Stomach (tissue), 9 donors: ENCODE data around the gene KRT34. TPM values are rescaled to one million over a fixed set of nuclear protein-coding genes. Genes with fewer than 3 reads are reported as not detected.

Experiments
- DNase-seq, 2 donors: peaks; one replicate each; pipeline versions ENCODE4 v3.0.0 to v3.0.0-alpha.2; 2013 to 2019
- H3K27ac ChIP-seq, 5 donors: fragments of 200-600 bp in 4 of 5; sonication (generic) in 4 of 5; one replicate each; pipeline ENCODE4 v1.5.1; 2013 to 2019; ENCODE audit warnings: mild to moderate bottlenecking in 1 of 5, moderate library complexity in 1 of 5
- H3K27me3 ChIP-seq, 3 donors: fragments of 200-600 bp; sonication (generic); one replicate each; pipeline ENCODE4 v1.5.1; 2017 to 2019; ENCODE audit warnings: mixed run types in 1 of 3
- H3K36me3 ChIP-seq, 4 donors: fragments of 200-600 bp; sonication (generic); 1 replicate in 3 of 4; 2 replicates in 1 of 4; pipeline ENCODE4 v1.5.1; 2016 to 2019
- H3K4me1 ChIP-seq, 4 donors: fragments of 200-600 bp; sonication (generic); one replicate each; pipeline ENCODE4 v1.5.1; 2016 to 2019
- H3K4me3 ChIP-seq, 4 donors: fragments of 200-600 bp; sonication (generic) in 3 of 4; one replicate each; pipeline ENCODE4 v1.5.1; 2016 to 2019; ENCODE audit warnings: mild to moderate bottlenecking in 1 of 4
- H3K9me3 ChIP-seq, 4 donors: fragments of 200-600 bp; sonication (generic); one replicate each; pipeline ENCODE4 v1.5.1; 2016 to 2019
- EP300 ChIP-seq: sonication (generic); formaldehyde crosslinking; IDR thresholded peaks from one replicate; pipeline ENCODE4 v1.6.1; 2017; ENCODE audit warnings: antibody characterized with exemption
- POLR2A ChIP-seq, 4 donors: fragments of 450-650 bp; IDR thresholded peaks; one replicate each; pipeline ENCODE4 v1.6.1; 2016; ENCODE audit warnings: antibody characterized with exemption in 4 of 4, control low read depth in 2 of 4, mild to moderate bottlenecking in 1 of 4, moderate library complexity in 1 of 4
- POLR2AphosphoS5 ChIP-seq, 3 donors: sonication (generic); formaldehyde crosslinking; IDR thresholded peaks; one replicate each; pipeline ENCODE4 v1.6.1; 2016; ENCODE audit warnings: antibody characterized with exemption in 3 of 3
- WGBS, 5 donors: extraction: QIAGEN DNeasy Blood & Tissue Kit in 3 of 5; methylation state at CpG; one replicate each; pipeline versions ENCODE4 v1.1.5 to v1.1.7; 2013 to 2018; 5-methylcytosine and 5-hydroxymethylcytosine counted together
- intact Hi-C: fragments of 100-400 bp; cut with DNase I; formaldehyde crosslinking; loops from one replicate; pipeline ENCODE4 v1.15.1; 2023; ENCODE audit warnings: low total_unique reads
- polyA plus RNA-seq, 3 donors: library from polyadenylated mRNA; stranded (reverse); fragments of 200-250 nt; gene quantifications; one replicate each; pipeline ENCODE4 v1.2.3, GENCODE V29; 2013
- total RNA-seq, 5 donors: library from RNA; depleted of rRNA; stranded (reverse); fragments of >200 nt; gene quantifications; one replicate each; pipeline versions ENCODE4 v1.1.0 to v1.2.3, GENCODE V29; 2014 to 2016
- TF ChIP-seq, protein P1 (sequence below), 7 experiments: fragments of 450-650 bp in 4 of 7; fragments of 200-600 bp in 3 of 7; sonication (generic) in 3 of 7; IDR thresholded peaks; one replicate each; pipeline ENCODE4 v1.5.1; 2016 to 2019; ENCODE audit warnings: antibody characterized with exemption in 7 of 7, control low read depth in 2 of 7, mild to moderate bottlenecking in 1 of 7
- donor health status: healthy with polysubstance abuse.
- donor health status: Bipolar disorder and iron deficiency.
- donor health status: healthy.

Gene KRT34
- total and polyA plus RNA-seq, 8 donors: 0.20 TPM; not detected in 7

DNA sequence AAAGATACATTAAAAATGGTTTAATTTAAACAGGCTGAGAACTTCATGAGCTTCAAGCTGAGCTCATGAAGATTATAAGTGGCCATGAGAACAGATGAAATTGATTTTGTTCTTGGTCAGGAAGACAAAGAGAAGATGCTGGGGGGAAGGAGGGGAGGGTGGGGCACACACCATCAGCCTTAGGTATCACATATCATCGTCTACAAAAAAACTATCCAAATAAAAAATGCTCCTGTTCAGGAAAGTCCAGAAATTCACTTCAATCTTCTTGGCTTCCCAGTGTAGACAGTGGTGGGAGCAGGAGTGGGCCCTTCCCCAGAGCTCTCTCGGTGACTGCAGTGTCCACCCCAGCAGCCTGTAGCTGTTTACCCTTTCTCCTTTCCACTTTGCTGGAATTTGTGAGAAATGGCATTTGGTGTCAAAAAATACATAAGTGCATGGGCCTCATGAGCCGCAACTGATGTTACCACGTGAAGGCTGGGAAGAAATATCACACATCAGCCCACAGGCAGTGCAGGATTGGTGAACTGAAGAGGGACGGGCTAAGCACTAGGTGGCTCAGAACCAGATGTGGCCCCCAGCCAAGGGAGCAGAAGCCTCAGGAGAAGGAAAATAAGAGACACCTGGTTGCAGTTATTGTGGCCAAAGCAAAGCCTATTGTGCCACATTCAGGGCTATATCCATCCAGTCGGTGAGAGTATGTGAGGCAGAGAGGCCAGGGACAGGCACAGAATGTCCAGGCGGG, 36.2 kb upstream of the KRT34 start:
- 82 to 92% (median 89%) methylated on average over 7 of the region's 7 CpGs for WGBS, 5 donors
- H3K4me3 ChIP-seq: no peak overlapping the region
- no peaks in the 10 kb centered on the region for H3K27me3 ChIP-seq
- intact Hi-C loops: no loop called here
- no peaks in the 10 kb centered on the region for H3K36me3 ChIP-seq
- peaks cover 0 to 20% (median 5%) of the 10 kb centered on the region in 4 donors for H3K4me1 ChIP-seq
- TF ChIP-seq POLR2A (IDR thresholded peaks at IDR 0.05) (no peak), EP300 (no peak), POLR2AphosphoS5 (IDR thresholded peaks at IDR 0.05) (no peak)
- TF ChIP-seq, protein P1, sequence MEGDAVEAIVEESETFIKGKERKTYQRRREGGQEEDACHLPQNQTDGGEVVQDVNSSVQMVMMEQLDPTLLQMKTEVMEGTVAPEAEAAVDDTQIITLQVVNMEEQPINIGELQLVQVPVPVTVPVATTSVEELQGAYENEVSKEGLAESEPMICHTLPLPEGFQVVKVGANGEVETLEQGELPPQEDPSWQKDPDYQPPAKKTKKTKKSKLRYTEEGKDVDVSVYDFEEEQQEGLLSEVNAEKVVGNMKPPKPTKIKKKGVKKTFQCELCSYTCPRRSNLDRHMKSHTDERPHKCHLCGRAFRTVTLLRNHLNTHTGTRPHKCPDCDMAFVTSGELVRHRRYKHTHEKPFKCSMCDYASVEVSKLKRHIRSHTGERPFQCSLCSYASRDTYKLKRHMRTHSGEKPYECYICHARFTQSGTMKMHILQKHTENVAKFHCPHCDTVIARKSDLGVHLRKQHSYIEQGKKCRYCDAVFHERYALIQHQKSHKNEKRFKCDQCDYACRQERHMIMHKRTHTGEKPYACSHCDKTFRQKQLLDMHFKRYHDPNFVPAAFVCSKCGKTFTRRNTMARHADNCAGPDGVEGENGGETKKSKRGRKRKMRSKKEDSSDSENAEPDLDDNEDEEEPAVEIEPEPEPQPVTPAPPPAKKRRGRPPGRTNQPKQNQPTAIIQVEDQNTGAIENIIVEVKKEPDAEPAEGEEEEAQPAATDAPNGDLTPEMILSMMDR (IDR thresholded peaks at IDR 0.05): no peak
- no peaks in the 10 kb centered on the region for H3K9me3 ChIP-seq
- H3K27ac ChIP-seq: no peak overlapping the region
- no peak for DNase-seq

DNA sequence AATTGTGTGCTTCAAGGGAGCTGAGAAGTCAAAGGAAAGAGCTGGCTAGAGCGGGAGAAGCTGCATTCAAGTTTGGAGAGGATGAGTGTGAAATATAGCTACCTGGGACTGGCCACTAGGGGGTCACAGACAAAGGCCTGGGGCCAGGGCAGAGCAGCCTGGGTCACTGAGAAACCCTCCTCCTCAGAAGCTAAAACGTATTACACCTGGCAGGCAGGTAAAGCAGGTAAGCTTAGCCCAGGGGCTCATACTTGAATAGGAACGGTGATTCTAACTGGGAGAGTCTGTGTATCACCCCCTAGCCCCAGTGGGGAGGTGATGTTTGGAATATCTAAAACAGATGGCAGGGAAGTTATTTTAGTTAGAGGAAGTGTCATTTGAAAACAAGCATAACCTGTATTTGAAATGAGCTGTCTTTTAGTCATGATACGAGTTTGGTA, 35.5 kb upstream of the KRT34 start:
- intact Hi-C loops: no loop called here
- DNase-seq: peak in 1 of 2 donors; percentile 21
- 37 to 55% (median 46%) methylated on average over 4 of the region's 4 CpGs for WGBS, 5 donors
- TF ChIP-seq EP300 (no peak), POLR2AphosphoS5 (IDR thresholded peaks at IDR 0.05) (no peak)
- TF ChIP-seq, protein P1 (IDR thresholded peaks at IDR 0.05): peak in 2 of 7 experiments; percentile 16 to 27
- Histone ChIP-seq H3K4me1 (peaks cover 0 to 20% (median 5%) of the 10 kb centered on the region in 4 donors), H3K27ac (no peak overlapping the region), H3K27me3 (no peaks in the 10 kb centered on the region), H3K9me3 (no peaks in the 10 kb centered on the region), H3K36me3 (no peaks in the 10 kb centered on the region), H3K4me3 (no peak overlapping the region)

DNA sequence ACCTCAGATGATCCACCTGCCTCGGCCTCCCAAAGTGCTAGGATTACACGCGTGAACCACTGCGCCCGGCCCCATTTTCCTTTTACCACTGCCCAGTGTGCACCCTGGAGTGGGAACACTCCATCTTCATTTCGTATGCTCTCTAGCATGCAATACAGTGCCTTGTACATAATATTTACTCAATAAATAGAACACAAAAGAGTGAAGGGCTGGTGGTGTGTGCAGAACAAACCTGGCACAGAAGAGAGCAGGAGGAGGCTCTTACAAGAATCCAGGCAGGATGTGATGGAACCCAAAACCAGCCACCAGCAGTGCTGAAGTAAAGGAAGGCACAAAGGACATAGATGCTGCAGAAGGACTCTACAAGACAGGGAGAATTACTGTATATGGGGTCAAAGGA, 35.0 kb upstream of the KRT34 start:
- H3K36me3 ChIP-seq: no peaks in the 10 kb centered on the region
- no peaks in the 10 kb centered on the region for H3K27me3 ChIP-seq
- H3K4me1 ChIP-seq: peaks cover 0 to 20% (median 5%) of the 10 kb centered on the region in 4 donors
- intact Hi-C loops: no loop called here
- DNase-seq: no peak
- no peaks in the 10 kb centered on the region for H3K9me3 ChIP-seq
- no peak overlapping the region for H3K27ac ChIP-seq
- TF ChIP-seq POLR2AphosphoS5 (IDR thresholded peaks at IDR 0.05): no peak
- TF ChIP-seq EP300: no peak
- TF ChIP-seq, protein P1 (IDR thresholded peaks at IDR 0.05): no peak
- TF ChIP-seq POLR2A (IDR thresholded peaks at IDR 0.05): no peak
- no peak overlapping the region for H3K4me3 ChIP-seq
- 84 to 92% (median 86%) methylated on average over 6 of the region's 6 CpGs for WGBS, 5 donors

DNA sequence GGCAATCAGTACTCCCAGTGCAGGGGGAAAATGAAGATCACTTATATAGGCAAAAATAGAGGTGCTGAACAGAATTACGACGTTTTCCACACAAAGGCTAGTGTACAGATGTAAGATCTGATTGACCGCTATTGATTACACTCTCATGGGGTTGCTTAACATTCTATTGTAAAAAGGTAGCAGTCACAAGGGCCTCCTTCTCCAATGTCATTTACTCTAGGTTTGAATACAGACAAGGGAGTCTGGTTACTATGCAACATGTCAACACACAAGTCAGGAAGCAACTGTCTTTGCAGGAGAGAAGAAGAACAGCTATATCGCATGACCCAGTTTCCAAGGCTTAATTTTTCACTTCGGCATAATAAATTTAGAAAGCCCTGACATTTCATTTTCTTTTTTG, 34.4 kb upstream of the KRT34 start:
- WGBS, 5 donors: 77 to 86% (median 81%) methylated on average over 5 of the region's 5 CpGs
- Histone ChIP-seq H3K27me3 (no peaks in the 10 kb centered on the region), H3K27ac (no peak overlapping the region), H3K36me3 (no peaks in the 10 kb centered on the region), H3K4me1 (peaks cover 0 to 20% (median 5%) of the 10 kb centered on the region in 4 donors), H3K9me3 (no peaks in the 10 kb centered on the region), H3K4me3 (no peak overlapping the region)
- DNase-seq: peak in 1 of 2 donors; percentile 25
- TF ChIP-seq POLR2A (IDR thresholded peaks at IDR 0.05) (no peak), POLR2AphosphoS5 (IDR thresholded peaks at IDR 0.05) (no peak), EP300 (no peak)
- TF ChIP-seq, protein P1 (IDR thresholded peaks at IDR 0.05): no peak
- intact Hi-C loops: no loop called here
